Panc1 (cell line): ENCODE data around the gene STAC3. TPM values are rescaled to one million over a fixed set of nuclear protein-coding genes. Genes with fewer than 3 reads are reported as not detected.

Source experiments
- ATAC-seq: fragments of 200-7000 bp; cut with Tn5 transposase; 2 replicates; pipeline ENCODE4 v1.9.1; 2020; ENCODE audit warnings: mild to moderate bottlenecking, moderate library complexity
- BruUV-seq: library from RNA; stranded (reverse); fragments of 400-500 nt; replicated peaks from 2 replicates; lab custom pipeline; 2021; lab: Mats Ljungman, UMichigan
- CTCF ChIA-PET: fragments of 300-600 bp; sonication (Branson Sonifier 250); formaldehyde crosslinking; loops from one replicate; lab custom pipeline; 2022; ENCODE audit warnings: antibody characterized with exemption; lab: Charles Lee
- POLR2A ChIA-PET: fragments of 300-600 bp; sonication (Branson Sonifier 250); formaldehyde crosslinking; loops from one replicate; lab custom pipeline; 2022; ENCODE audit warnings: antibody characterized with exemption; lab: Charles Lee
- DNase-seq: peaks from one replicate; pipeline ENCODE4 v3.0.0-alpha.2; 2010; ENCODE audit warnings: low read depth, low spot score
- H3K27ac ChIP-seq: 2 replicates; pipeline ENCODE4 v1.5.1; 2011; ENCODE audit warnings: mild to moderate bottlenecking, low read length, inconsistent platforms
- H3K27me3 ChIP-seq: fragments of 200-500 bp; sonication (Bioruptor generic); 2 replicates; pipeline ENCODE4 v1.6.0; 2014; ENCODE audit warnings: low read length, inconsistent platforms; ENCODE audit not compliant: control insufficient read depth, insufficient read depth
- H3K36me3 ChIP-seq: fragments of 200-500 bp; sonication (Bioruptor generic); 2 replicates; pipeline ENCODE4 v1.5.1; 2014; ENCODE audit warnings: inconsistent platforms, mild to moderate bottlenecking, low read length, moderate library complexity; ENCODE audit not compliant: control insufficient read depth, insufficient read depth
- H3K4me1 ChIP-seq: 2 replicates; pipeline ENCODE4 v1.5.1; 2011; ENCODE audit warnings: inconsistent platforms, mild to moderate bottlenecking, low read length, moderate library complexity; ENCODE audit not compliant: control insufficient read depth, insufficient read depth
- H3K4me3 ChIP-seq, 2 experiments: 2 replicates each; pipeline ENCODE4 v1.5.1; 2011 to 2012; ENCODE audit warnings: low read depth in 2 of 2, low read length in 2 of 2, mild to moderate bottlenecking in 2 of 2, inconsistent platforms in 1 of 2, moderate library complexity in 1 of 2
- H3K9me3 ChIP-seq: fragments of 200-500 bp; sonication (Bioruptor generic); 2 replicates; pipeline ENCODE4 v1.5.1; 2014; ENCODE audit warnings: low read depth, mild to moderate bottlenecking, inconsistent platforms, low read length, moderate library complexity; ENCODE audit not compliant: control insufficient read depth, insufficient read depth
- POLR2AphosphoS5 ChIP-seq: IDR thresholded peaks from 2 replicates; pipeline ENCODE4 v1.6.1; 2012; ENCODE audit warnings: mild to moderate bottlenecking, low read depth, low read length, moderate library complexity
- REST ChIP-seq, 2 experiments: IDR thresholded peaks; 2 replicates each; pipeline ENCODE4 v1.6.1; 2011 to 2012; ENCODE audit warnings: low read depth in 2 of 2, control low read depth in 1 of 2, low read length in 1 of 2, mild to moderate bottlenecking in 1 of 2, moderate library complexity in 1 of 2; ENCODE audit not compliant: insufficient read depth in 1 of 2
- SIN3A ChIP-seq: IDR thresholded peaks from 2 replicates; pipeline ENCODE4 v1.6.1; 2012; ENCODE audit warnings: low read depth, mild to moderate bottlenecking, low read length, moderate library complexity, borderline replicate concordance; ENCODE audit not compliant: insufficient read depth
- TCF7L2 ChIP-seq: IDR thresholded peaks from 2 replicates; pipeline ENCODE4 v1.6.1; 2011; ENCODE audit warnings: mild to moderate bottlenecking, low read depth, low read length, inconsistent platforms
- in situ Hi-C: cut with HindIII; loops from 2 replicates; pipeline ENCODE4 v1.10.0; 2016; ENCODE audit warnings: low sequenced_read_pairs, low pct_unique_long_range_greater_than_20kb
- intact Hi-C: fragments of 100-400 bp; cut with micrococcal nuclease; formaldehyde crosslinking; loops from one replicate; pipeline ENCODE4 v1.10.0; 2022; ENCODE audit not compliant: unreplicated experiment
- total RNA-seq: library from RNA; stranded (reverse); gene quantifications from one replicate; pipeline ENCODE4 v1.2.1, GENCODE V29; 2021; ENCODE audit not compliant: unreplicated experiment
- TF ChIP-seq, protein P1 (sequence below): fragments of 450-650 bp; IDR thresholded peaks from 2 replicates; pipeline ENCODE4 v1.5.1; 2017; ENCODE audit warnings: mild to moderate bottlenecking

STAC3 gene
- total RNA-seq, 1 experiment from 2014 or later: 0.87 TPM

DNA sequence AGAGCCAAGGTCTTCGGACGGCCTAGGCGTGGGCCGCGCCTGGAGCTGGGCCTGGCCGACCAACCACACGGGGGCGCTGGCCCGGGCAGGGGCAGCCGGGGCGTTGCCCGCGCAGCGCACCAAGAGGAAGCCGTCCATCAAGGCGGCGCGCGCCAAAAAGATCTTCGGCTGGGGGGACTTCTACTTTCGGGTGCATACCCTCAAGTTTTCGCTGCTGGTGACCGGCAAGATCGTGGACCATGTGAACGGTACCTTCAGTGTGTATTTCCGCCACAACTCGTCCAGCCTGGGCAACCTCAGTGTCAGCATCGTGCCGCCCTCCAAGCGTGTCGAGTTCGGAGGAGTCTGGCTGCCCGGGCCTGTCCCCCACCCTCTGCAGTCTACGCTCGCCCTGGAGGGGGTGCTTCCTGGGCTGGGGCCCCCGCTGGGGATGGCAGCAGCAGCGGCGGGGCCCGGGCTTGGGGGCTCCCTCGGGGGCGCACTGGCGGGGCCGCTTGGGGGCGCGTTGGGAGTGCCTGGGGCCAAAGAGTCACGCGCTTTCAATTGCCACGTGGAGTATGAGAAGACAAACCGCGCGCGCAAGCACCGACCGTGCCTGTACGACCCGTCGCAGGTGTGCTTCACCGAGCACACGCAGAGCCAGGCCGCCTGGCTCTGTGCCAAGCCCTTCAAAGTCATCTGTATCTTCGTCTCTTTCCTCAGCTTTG is 25.9 kb downstream of the STAC3 start:
- Histone ChIP-seq H3K36me3 (no peaks in the 10 kb centered on the region; the same call in 1 of the 2 replicates), H3K27ac (no peak overlapping the region), H3K4me1 (no peaks in the 10 kb centered on the region), H3K4me3 (no peak overlapping the region), H3K27me3 (no peaks in the 10 kb centered on the region; the same call in 1 of the 2 replicates), H3K9me3 (no peaks in the 10 kb centered on the region)
- no TSS peak for BruUV-seq
- in situ Hi-C loops (no loop called here), intact Hi-C loops (no loop called here)
- DNase-seq (no peak), ATAC-seq (no peak)
- POLR2A ChIA-PET: no interaction called here
- CTCF ChIA-PET: interaction anchor here (1.5 kb wide), 1 partner anchor 11 kb away, joined by 7 read pairs; no protein-coding TSS in a partner anchor
- no peak for TF ChIP-seq SIN3A
- no peak for TF ChIP-seq TCF7L2
- TF ChIP-seq REST (IDR thresholded peaks at IDR 0.05; ENCODE audit: insufficient read depth in 1 of 2, low read depth in 2 of 2, low read length in 1 of 2): no peak
- no peak for TF ChIP-seq POLR2AphosphoS5
- TF ChIP-seq, protein P1, sequence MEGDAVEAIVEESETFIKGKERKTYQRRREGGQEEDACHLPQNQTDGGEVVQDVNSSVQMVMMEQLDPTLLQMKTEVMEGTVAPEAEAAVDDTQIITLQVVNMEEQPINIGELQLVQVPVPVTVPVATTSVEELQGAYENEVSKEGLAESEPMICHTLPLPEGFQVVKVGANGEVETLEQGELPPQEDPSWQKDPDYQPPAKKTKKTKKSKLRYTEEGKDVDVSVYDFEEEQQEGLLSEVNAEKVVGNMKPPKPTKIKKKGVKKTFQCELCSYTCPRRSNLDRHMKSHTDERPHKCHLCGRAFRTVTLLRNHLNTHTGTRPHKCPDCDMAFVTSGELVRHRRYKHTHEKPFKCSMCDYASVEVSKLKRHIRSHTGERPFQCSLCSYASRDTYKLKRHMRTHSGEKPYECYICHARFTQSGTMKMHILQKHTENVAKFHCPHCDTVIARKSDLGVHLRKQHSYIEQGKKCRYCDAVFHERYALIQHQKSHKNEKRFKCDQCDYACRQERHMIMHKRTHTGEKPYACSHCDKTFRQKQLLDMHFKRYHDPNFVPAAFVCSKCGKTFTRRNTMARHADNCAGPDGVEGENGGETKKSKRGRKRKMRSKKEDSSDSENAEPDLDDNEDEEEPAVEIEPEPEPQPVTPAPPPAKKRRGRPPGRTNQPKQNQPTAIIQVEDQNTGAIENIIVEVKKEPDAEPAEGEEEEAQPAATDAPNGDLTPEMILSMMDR: no peak; the same call in 1 of the 2 replicates

DNA sequence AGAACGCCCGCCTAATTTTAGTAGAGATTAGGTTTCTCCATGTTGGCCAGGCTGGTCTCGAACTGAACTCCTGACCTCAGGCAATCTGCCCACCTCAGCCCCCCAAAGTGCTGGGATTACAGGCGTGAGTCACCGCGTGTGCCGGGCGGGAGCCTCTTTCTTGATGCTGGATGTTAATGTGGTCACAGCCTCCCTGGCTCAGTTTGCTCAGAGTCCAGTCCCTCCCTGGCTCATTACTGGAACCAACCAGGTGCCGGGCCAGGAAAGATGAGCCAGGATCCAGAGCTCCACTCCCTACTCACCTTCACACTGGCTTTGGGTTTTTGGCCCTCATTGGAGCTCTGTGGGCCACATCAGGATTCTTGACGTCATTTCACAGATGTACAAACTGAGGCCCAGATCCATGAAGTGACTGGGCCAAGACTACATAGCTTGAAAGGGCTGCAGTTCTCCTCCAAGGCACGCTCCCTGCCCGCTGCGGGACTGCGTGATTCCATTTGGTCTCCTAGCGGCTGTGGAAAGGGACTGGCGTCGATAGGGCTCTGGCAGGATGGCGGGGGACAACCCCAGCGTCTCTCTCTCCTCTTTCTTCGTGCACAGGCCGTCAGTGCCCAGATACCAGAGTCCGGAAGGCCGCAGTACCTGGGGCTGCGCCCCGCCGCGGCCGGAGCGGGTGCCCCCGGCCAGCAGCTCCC is 26.6 kb downstream of the STAC3 start:
- no TSS peak for BruUV-seq
- H3K4me3 ChIP-seq: no peak overlapping the region
- intact Hi-C loops (no loop called here), in situ Hi-C loops (no loop called here)
- TF ChIP-seq, protein P1: no peak
- TF ChIP-seq POLR2AphosphoS5 (no peak), SIN3A (no peak), TCF7L2 (no peak), REST (IDR thresholded peaks at IDR 0.05; ENCODE audit: insufficient read depth in 1 of 2, low read depth in 2 of 2, low read length in 1 of 2) (no peak)
- ATAC-seq (no peak), DNase-seq (no peak)
- H3K27me3 ChIP-seq: no peaks in the 10 kb centered on the region; the same call in 1 of the 2 replicates
- ChIA-PET POLR2A (no interaction called here), CTCF (interaction anchor here (0.7 to 1.5 kb wide), 2 partner anchors 11 to 197 kb away, joined by 3 to 7 read pairs; no protein-coding TSS in a partner anchor)
- H3K4me1 ChIP-seq: no peaks in the 10 kb centered on the region
- H3K9me3 ChIP-seq: no peaks in the 10 kb centered on the region
- H3K36me3 ChIP-seq: no peaks in the 10 kb centered on the region
- H3K27ac ChIP-seq: no peak overlapping the region
